ENCODE results near the gene TRIP13. TPM values are rescaled to one million over a fixed set of nuclear protein-coding genes. Genes with fewer than 3 reads are reported as not detected.

Gene TRIP13
- total and polyA plus RNA-seq, 8 donors = 0.31 to 1.2 (median 0.51) TPM; not detected in 1

GRCh38 chr5:893711-894110 lies 1.0 kb downstream of the TRIP13 start:
- 49 to 50% methylated on average over 9 of the region's 9 CpGs for WGBS, 2 donors
- no peaks in the 10 kb centered on the region for H3K27me3 ChIP-seq
- peaks cover 0 to 10% (median 5%) of the 10 kb centered on the region in 3 donors for H3K4me1 ChIP-seq
- DNase-seq = no peak
- peaks cover 0 to 7% (median 0%) of the 10 kb centered on the region in 3 donors for H3K36me3 ChIP-seq
- no peak for TF ChIP-seq CTCF (IDR thresholded peaks at IDR 0.05)
- no peak overlapping the region for H3K27ac ChIP-seq
- H3K9me3 ChIP-seq = no peaks in the 10 kb centered on the region
- H3K4me3 ChIP-seq = peak overlapping the region in 1 of 4 donors; percentile 84
- FAIRE-seq = no peak
- intact Hi-C loops (cut with DNase I) = no loop called here
- ATAC-seq = no peak

- intact Hi-C loops (cut with DNase I) = loop anchor here in 2 of 3 donors (5.0 kb wide), 1 partner anchor 228 kb away; no protein-coding TSS in a partner anchor
Observed at GRCh38 chr5:900781-901180, 8.1 kb downstream of the TRIP13 start.

GRCh38 chr5:902129-902916 lies 9.6 kb downstream of the TRIP13 start:
- TF ChIP-seq CTCF (IDR thresholded peaks at IDR 0.05) = no peak
- peak in 2 of 6 donors; percentile 6 to 14 for DNase-seq
- Histone ChIP-seq H3K36me3 (no peaks in the 10 kb centered on the region), H3K4me1 (no peaks in the 10 kb centered on the region), H3K27ac (no peak overlapping the region), H3K27me3 (no peaks in the 10 kb centered on the region), H3K9me3 (no peaks in the 10 kb centered on the region), H3K4me3 (no peak overlapping the region)
- no peak for FAIRE-seq
- intact Hi-C loops (cut with DNase I) = loop anchor here in 2 of 3 donors (5.0 kb wide), 1 partner anchor 230 kb away; no protein-coding TSS in a partner anchor
- ATAC-seq = no peak
- WGBS, 2 donors = 84 to 89% methylated on average over 16 of the region's 16 CpGs

More at GRCh38 chr5:900781-901180, 8.1 kb downstream of the TRIP13 start:
- ATAC-seq = no peak
- WGBS, 2 donors = 88 to 93% methylated on average over 4 of the region's 4 CpGs
- H3K27me3 ChIP-seq = no peaks in the 10 kb centered on the region
- DNase-seq = no peak
- FAIRE-seq = no peak
- H3K36me3 ChIP-seq = no peaks in the 10 kb centered on the region
- no peaks in the 10 kb centered on the region for H3K4me1 ChIP-seq
- no peak overlapping the region for H3K4me3 ChIP-seq
- H3K9me3 ChIP-seq = no peaks in the 10 kb centered on the region
- no peak overlapping the region for H3K27ac ChIP-seq
- no peak for TF ChIP-seq CTCF (IDR thresholded peaks at IDR 0.05)

GRCh38 chr5:903756-904096 lies 11.0 kb downstream of the TRIP13 start:
- FAIRE-seq (no peak), DNase-seq (peak in 1 of 6 donors; percentile 2), ATAC-seq (no peak)
- no peaks in the 10 kb centered on the region for H3K27me3 ChIP-seq
- TF ChIP-seq CTCF (IDR thresholded peaks at IDR 0.05) = no peak
- no peaks in the 10 kb centered on the region for H3K9me3 ChIP-seq
- WGBS, 2 donors = 90 to 96% methylated on average over 6 of the region's 6 CpGs
- H3K4me1 ChIP-seq = no peaks in the 10 kb centered on the region
- H3K36me3 ChIP-seq = no peaks in the 10 kb centered on the region
- H3K4me3 ChIP-seq = no peak overlapping the region
- no peak overlapping the region for H3K27ac ChIP-seq
- intact Hi-C loops (cut with DNase I) = loop anchor here in 2 of 3 donors (5.0 kb wide), 1 partner anchor 231 kb away; no protein-coding TSS in a partner anchor

GRCh38 chr5:905139-905642 lies 12.5 kb downstream of the TRIP13 start:
- no peak overlapping the region for H3K4me3 ChIP-seq
- no peak for TF ChIP-seq CTCF (IDR thresholded peaks at IDR 0.05)
- no peaks in the 10 kb centered on the region for H3K4me1 ChIP-seq
- DNase-seq (peak in 1 of 6 donors; percentile 2), FAIRE-seq (no peak), ATAC-seq (no peak)
- no peak overlapping the region for H3K27ac ChIP-seq
- H3K27me3 ChIP-seq = no peaks in the 10 kb centered on the region
- no peaks in the 10 kb centered on the region for H3K9me3 ChIP-seq
- no peaks in the 10 kb centered on the region for H3K36me3 ChIP-seq
- intact Hi-C loops (cut with DNase I) = no loop called here
- WGBS, 2 donors = 89 to 94% methylated on average over 12 of the region's 12 CpGs
